ENCODE results near the gene HSD17B8.

DNA sequence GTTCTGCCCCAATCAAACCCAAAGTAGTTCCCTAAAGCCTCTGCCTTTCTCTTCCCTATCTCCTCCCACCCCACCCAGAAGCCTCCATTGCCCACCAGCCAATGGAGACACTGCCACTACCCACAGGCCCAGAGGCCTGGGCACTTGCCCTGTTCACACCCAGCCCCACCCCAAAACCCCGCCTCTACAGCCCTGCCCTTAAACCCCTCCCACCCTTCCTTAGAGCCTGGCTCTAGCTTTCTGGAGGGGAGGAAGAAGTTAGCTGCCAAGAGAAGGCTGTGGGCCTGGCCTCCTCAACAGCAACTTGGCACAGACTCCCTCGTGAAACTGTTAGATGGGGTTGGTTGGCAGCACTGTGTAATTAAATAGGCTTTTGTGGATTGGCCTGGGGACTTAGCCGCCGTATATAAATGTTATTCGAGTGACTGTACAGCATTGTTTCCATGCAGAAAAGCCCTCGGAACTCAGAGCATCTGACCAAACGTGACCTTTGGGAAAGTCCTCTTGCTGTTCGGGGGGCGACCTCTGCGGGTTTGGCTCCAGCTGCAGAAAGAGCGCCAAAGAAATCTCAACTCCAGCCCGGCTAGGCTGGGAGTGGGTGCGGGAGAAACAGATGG is 43.6 kb upstream of the HSD17B8 start:
- TF ChIP-seq, protein P1, sequence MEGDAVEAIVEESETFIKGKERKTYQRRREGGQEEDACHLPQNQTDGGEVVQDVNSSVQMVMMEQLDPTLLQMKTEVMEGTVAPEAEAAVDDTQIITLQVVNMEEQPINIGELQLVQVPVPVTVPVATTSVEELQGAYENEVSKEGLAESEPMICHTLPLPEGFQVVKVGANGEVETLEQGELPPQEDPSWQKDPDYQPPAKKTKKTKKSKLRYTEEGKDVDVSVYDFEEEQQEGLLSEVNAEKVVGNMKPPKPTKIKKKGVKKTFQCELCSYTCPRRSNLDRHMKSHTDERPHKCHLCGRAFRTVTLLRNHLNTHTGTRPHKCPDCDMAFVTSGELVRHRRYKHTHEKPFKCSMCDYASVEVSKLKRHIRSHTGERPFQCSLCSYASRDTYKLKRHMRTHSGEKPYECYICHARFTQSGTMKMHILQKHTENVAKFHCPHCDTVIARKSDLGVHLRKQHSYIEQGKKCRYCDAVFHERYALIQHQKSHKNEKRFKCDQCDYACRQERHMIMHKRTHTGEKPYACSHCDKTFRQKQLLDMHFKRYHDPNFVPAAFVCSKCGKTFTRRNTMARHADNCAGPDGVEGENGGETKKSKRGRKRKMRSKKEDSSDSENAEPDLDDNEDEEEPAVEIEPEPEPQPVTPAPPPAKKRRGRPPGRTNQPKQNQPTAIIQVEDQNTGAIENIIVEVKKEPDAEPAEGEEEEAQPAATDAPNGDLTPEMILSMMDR (conservative IDR thresholded peaks at IDR 0.05; ENCODE audit: low read depth in 2 of 2): no peak
- TF ChIP-seq, protein P2, sequence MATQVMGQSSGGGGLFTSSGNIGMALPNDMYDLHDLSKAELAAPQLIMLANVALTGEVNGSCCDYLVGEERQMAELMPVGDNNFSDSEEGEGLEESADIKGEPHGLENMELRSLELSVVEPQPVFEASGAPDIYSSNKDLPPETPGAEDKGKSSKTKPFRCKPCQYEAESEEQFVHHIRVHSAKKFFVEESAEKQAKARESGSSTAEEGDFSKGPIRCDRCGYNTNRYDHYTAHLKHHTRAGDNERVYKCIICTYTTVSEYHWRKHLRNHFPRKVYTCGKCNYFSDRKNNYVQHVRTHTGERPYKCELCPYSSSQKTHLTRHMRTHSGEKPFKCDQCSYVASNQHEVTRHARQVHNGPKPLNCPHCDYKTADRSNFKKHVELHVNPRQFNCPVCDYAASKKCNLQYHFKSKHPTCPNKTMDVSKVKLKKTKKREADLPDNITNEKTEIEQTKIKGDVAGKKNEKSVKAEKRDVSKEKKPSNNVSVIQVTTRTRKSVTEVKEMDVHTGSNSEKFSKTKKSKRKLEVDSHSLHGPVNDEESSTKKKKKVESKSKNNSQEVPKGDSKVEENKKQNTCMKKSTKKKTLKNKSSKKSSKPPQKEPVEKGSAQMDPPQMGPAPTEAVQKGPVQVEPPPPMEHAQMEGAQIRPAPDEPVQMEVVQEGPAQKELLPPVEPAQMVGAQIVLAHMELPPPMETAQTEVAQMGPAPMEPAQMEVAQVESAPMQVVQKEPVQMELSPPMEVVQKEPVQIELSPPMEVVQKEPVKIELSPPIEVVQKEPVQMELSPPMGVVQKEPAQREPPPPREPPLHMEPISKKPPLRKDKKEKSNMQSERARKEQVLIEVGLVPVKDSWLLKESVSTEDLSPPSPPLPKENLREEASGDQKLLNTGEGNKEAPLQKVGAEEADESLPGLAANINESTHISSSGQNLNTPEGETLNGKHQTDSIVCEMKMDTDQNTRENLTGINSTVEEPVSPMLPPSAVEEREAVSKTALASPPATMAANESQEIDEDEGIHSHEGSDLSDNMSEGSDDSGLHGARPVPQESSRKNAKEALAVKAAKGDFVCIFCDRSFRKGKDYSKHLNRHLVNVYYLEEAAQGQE (IDR thresholded peaks at IDR 0.05; ENCODE audit: unreplicated experiment): no peak
- TF ChIP-seq JUNB (IDR thresholded peaks at IDR 0.05; ENCODE audit: unreplicated experiment): no peak

Measured in GM23338 (cell line).